Coronary artery (tissue), 2 donors: ENCODE data around the gene PIGU.
A peak's percentile ranks its signal among the peaks of the same experiment; 100 is the strongest.

Experiments
- DNase-seq: peaks from one replicate; pipeline ENCODE4 v3.0.0-alpha.2; 2017; ENCODE audit warnings: low spot score
- H3K27ac ChIP-seq, 2 donors: fragments of 200-600 bp; sonication (generic); one replicate each; pipeline ENCODE4 v1.5.1; 2016 to 2019
- H3K4me3 ChIP-seq: fragments of 200-600 bp; sonication (generic); 2 replicates; pipeline ENCODE4 v1.5.1; 2016; ENCODE audit warnings: mild to moderate bottlenecking, moderate library complexity
- CTCF ChIP-seq: fragments of 200-600 bp; sonication (generic); IDR thresholded peaks from one replicate; pipeline ENCODE4 v1.5.1; 2019; ENCODE audit warnings: antibody characterized with exemption

PIGU gene

GRCh38 chr20:34647737-34648136 is 29.2 kb downstream of the PIGU start:
- TF ChIP-seq CTCF, result no peak
- DNase-seq, result no peak
- Histone ChIP-seq H3K4me3 (no peak overlapping the region), H3K27ac (no peak overlapping the region)

GRCh38 chr20:34644951-34645350 is 31.9 kb downstream of the PIGU start:
- DNase-seq, result no peak
- no peak for TF ChIP-seq CTCF

GRCh38 chr20:34644345-34644744 is 32.5 kb downstream of the PIGU start:
- no peak for TF ChIP-seq CTCF
- no peak for DNase-seq
- H3K27ac ChIP-seq, result no peak overlapping the region
- no peak overlapping the region for H3K4me3 ChIP-seq

More at GRCh38 chr20:34644951-34645350, 31.9 kb downstream of the PIGU start:
- H3K27ac ChIP-seq, result no peak overlapping the region
- no peak overlapping the region for H3K4me3 ChIP-seq

GRCh38 chr20:34643928-34644327 is 33.0 kb downstream of the PIGU start:
- no peak overlapping the region for H3K4me3 ChIP-seq
- DNase-seq, result no peak
- no peak for TF ChIP-seq CTCF
- no peak overlapping the region for H3K27ac ChIP-seq

GRCh38 chr20:34642009-34642408 is 34.9 kb downstream of the PIGU start:
- TF ChIP-seq CTCF, result no peak
- Histone ChIP-seq H3K27ac (no peak overlapping the region), H3K4me3 (no peak overlapping the region)
- DNase-seq, result no peak

GRCh38 chr20:34639755-34640222 is 37.1 kb downstream of the PIGU start:
- no peak for TF ChIP-seq CTCF
- no peak for DNase-seq
- Histone ChIP-seq H3K4me3 (no peak overlapping the region), H3K27ac (no peak overlapping the region)

GRCh38 chr20:34638532-34638931 is 38.4 kb downstream of the PIGU start:
- no peak overlapping the region for H3K4me3 ChIP-seq
- TF ChIP-seq CTCF, result no peak
- DNase-seq, result no peak
- H3K27ac ChIP-seq, result peak overlapping the region in 1 of 2 donors; percentile 56
